Measurements from ENCODE around the gene CEP57. TPM values are rescaled to one million over a fixed set of nuclear protein-coding genes. Genes with fewer than 3 reads are reported as not detected.

The CEP57 gene
- 48.8 and 52.3 TPM in 2 replicates for total RNA-seq
- polyA plus RNA-seq = 36.8 and 40.5 TPM in 2 replicates

DNA sequence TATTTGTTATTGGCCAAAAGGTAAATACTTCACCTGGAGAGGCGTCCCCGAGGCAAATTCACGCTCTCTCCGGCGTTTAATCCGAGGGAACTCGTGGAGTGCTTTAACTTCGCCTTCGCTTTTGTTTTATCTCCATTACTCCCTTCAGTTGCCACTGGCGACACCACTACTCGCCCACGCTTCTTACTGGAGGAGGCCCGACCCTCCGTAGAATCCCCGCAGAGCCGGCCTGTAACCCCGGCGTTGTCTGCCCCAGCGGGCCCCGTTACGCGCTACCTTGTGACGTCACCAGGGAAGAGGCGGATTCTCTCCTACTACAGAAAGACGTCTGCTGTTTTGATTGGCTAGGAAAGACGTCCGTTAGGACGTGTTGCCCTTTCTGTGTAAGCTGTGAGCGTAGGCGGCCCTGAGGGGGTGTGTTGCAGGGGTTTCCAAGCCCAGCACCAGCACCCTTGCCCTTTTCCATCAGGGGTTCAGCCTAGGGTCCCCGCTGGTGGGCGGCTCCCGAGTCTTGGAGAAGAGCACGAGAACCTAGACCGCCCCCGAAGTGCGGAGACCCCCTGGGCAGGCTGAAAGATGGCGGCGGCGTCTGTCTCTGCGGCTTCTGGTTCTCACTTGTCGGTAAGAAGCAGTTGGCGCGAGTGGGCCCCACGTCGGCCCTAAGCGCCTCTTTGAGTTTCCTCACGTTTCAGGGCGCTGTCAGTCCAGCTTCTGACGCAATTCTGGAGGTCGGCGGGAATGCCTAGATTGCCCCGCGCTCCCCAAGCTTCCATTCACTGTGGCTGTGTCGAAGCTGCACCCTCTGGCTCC lies at the start of gene CEP57:
TSS of gene CEP57 (plus strand) at position 376 of the 810 bp plus-strand sequence. CDS start at position 577, 201 bp downstream.
- Histone ChIP-seq H3K4me1 (ENCODE audit: insufficient read depth) (peaks cover 8% of the 10 kb centered on the region), H3K4me2 (peak within 1 kb of the TSS; percentile 94), H3K27ac (peak within 1 kb of the TSS; percentile 98), H3K9me3 (ENCODE audit: low read depth) (no peaks in the 10 kb centered on the region), H2AFZ (peak within 1 kb of the TSS; percentile 81), H3K79me2 (peaks cover 70% of the 10 kb centered on the region), H4K20me1 (ENCODE audit: insufficient read depth, poor library complexity, severe bottlenecking) (no peaks in the 10 kb centered on the region), H3K4me3 (peak within 1 kb of the TSS; percentile 84), H3K9me2 (replicated peaks; ENCODE audit: insufficient read depth) (no peaks in the 10 kb centered on the region), H3K27me3 (no peaks in the 10 kb centered on the region), H3K36me3 (replicated peaks; ENCODE audit: insufficient read depth, low read depth) (no peaks in the 10 kb centered on the region)
- TF ChIP-seq, protein P1, sequence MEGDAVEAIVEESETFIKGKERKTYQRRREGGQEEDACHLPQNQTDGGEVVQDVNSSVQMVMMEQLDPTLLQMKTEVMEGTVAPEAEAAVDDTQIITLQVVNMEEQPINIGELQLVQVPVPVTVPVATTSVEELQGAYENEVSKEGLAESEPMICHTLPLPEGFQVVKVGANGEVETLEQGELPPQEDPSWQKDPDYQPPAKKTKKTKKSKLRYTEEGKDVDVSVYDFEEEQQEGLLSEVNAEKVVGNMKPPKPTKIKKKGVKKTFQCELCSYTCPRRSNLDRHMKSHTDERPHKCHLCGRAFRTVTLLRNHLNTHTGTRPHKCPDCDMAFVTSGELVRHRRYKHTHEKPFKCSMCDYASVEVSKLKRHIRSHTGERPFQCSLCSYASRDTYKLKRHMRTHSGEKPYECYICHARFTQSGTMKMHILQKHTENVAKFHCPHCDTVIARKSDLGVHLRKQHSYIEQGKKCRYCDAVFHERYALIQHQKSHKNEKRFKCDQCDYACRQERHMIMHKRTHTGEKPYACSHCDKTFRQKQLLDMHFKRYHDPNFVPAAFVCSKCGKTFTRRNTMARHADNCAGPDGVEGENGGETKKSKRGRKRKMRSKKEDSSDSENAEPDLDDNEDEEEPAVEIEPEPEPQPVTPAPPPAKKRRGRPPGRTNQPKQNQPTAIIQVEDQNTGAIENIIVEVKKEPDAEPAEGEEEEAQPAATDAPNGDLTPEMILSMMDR (IDR thresholded peaks at IDR 0.05; ENCODE audit: poor library complexity) = no peak
- TF ChIP-seq EZH2phosphoT487 (IDR thresholded peaks at IDR 0.05; ENCODE audit: low read depth, severe bottlenecking, unreplicated experiment) = no peak
- TF ChIP-seq EZH2 (IDR thresholded peaks at IDR 0.05; ENCODE audit: borderline replicate concordance) = no peak
- DNase-seq (ENCODE audit: low spot score) = peak; percentile 97
- under 1% methylated on average over 52 of the region's 55 CpGs for WGBS (ENCODE audit: low lambda C conversion rate, missing lambda C conversion rate)

DNA sequence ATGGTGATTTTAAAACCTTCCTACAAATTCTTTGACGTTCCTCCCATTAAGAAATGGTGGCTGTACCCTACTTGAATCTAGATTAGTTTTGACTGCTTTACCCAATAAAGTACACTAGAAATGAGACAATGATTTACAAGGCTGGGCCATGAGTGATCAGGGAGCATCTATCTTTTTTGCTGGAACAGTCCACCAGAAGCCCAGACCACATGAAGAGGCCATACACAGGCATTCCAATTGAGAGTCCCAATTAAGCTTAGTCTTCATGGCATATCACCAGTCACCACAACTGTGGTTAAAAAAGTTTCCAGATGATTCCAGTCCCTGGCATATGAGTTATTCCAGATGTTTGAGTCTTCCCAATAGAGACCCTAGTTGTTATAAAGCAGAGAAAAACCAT lies 40.2 kb upstream of the CEP57 start:
- Histone ChIP-seq H3K27ac (no peak overlapping the region), H3K27me3 (no peaks in the 10 kb centered on the region), H3K4me2 (no peak overlapping the region), H3K36me3 (replicated peaks; ENCODE audit: insufficient read depth, low read depth) (no peaks in the 10 kb centered on the region), H3K79me2 (no peaks in the 10 kb centered on the region), H2AFZ (no peak overlapping the region), H4K20me1 (ENCODE audit: insufficient read depth, poor library complexity, severe bottlenecking) (no peaks in the 10 kb centered on the region), H3K9me3 (ENCODE audit: low read depth) (no peaks in the 10 kb centered on the region), H3K9me2 (replicated peaks; ENCODE audit: insufficient read depth) (no peaks in the 10 kb centered on the region), H3K4me1 (ENCODE audit: insufficient read depth) (no peaks in the 10 kb centered on the region), H3K4me3 (no peak overlapping the region)
- 47% methylated on average over 1 of the region's 1 CpG for WGBS (ENCODE audit: low lambda C conversion rate, missing lambda C conversion rate)
- no peak for DNase-seq (ENCODE audit: low spot score)
- TF ChIP-seq, protein P1 (IDR thresholded peaks at IDR 0.05; ENCODE audit: poor library complexity) = no peak
- TF ChIP-seq EZH2phosphoT487 (IDR thresholded peaks at IDR 0.05; ENCODE audit: low read depth, severe bottlenecking, unreplicated experiment) = no peak

DNA sequence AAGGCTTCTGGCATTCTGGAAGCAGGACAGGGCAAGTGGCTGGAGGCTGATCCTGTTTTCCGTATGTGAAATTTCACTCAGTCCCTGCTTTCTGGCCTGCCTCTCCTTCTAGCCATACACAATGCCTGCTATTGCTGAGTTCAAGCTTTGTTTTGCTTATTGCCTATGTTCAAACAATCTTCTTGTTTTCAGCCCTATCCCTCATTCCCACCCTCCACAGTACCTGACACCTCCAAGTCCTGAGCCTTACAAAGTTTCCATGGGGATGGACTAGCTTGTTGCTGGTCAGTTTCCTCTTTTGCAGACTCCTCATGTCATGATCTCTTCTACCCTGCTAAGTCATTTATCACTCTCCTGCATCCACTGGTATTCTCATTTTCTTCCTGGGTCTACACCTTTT lies 38.8 kb upstream of the CEP57 start:
- Histone ChIP-seq H3K4me3 (no peak overlapping the region), H4K20me1 (ENCODE audit: insufficient read depth, poor library complexity, severe bottlenecking) (no peaks in the 10 kb centered on the region), H3K27me3 (no peaks in the 10 kb centered on the region), H2AFZ (no peak overlapping the region), H3K4me1 (ENCODE audit: insufficient read depth) (no peaks in the 10 kb centered on the region), H3K27ac (no peak overlapping the region), H3K79me2 (no peaks in the 10 kb centered on the region), H3K4me2 (no peak overlapping the region), H3K36me3 (replicated peaks; ENCODE audit: insufficient read depth, low read depth) (no peaks in the 10 kb centered on the region), H3K9me3 (ENCODE audit: low read depth) (no peaks in the 10 kb centered on the region), H3K9me2 (replicated peaks; ENCODE audit: insufficient read depth) (no peaks in the 10 kb centered on the region)
- no peak for DNase-seq (ENCODE audit: low spot score)
- TF ChIP-seq EZH2 (IDR thresholded peaks at IDR 0.05; ENCODE audit: borderline replicate concordance) = no peak
- TF ChIP-seq, protein P1 (IDR thresholded peaks at IDR 0.05; ENCODE audit: poor library complexity) = no peak
- TF ChIP-seq EZH2phosphoT487 (IDR thresholded peaks at IDR 0.05; ENCODE audit: low read depth, severe bottlenecking, unreplicated experiment) = no peak
- WGBS (ENCODE audit: low lambda C conversion rate, missing lambda C conversion rate) = 85% methylated on average over 1 of the region's 1 CpG

Data from hepatocyte (in vitro differentiated cells).